Neural progenitor cell (in vitro differentiated cells): ENCODE measurements around the gene CDH1.

Experiments
- EZH2phosphoT487 ChIP-seq: fragments of 200-600 bp; sonication (generic); IDR thresholded peaks from 2 replicates; pipeline ENCODE4 v1.6.1; 2017; ENCODE audit warnings: antibody characterized with exemption
- TF ChIP-seq, protein P1 (sequence below): fragments of 200-600 bp; sonication (generic); IDR thresholded peaks from 2 replicates; pipeline ENCODE4 v1.5.1; 2017; ENCODE audit warnings: antibody characterized with exemption, mild to moderate bottlenecking

DNA sequence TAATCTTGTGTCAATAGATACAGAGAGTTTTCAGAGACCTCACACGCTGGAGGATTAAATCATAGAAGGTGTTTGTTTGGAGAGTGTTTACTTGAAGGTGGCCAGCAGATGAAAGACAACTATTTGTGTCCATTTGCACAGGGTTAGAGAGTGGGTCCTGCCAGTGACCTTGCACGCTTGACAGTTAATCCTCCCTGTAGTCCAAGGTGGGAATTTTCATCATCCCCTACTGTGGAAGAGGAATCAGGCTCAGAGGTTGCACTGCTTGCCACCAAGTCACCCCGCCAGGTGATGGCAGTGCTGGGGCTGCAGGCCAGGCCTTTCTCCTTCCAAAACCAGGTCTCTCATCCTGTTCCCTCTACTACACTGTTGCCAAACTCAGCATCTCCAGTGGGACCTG is 12.3 kb downstream of the CDH1 start:
- TF ChIP-seq, protein P1, sequence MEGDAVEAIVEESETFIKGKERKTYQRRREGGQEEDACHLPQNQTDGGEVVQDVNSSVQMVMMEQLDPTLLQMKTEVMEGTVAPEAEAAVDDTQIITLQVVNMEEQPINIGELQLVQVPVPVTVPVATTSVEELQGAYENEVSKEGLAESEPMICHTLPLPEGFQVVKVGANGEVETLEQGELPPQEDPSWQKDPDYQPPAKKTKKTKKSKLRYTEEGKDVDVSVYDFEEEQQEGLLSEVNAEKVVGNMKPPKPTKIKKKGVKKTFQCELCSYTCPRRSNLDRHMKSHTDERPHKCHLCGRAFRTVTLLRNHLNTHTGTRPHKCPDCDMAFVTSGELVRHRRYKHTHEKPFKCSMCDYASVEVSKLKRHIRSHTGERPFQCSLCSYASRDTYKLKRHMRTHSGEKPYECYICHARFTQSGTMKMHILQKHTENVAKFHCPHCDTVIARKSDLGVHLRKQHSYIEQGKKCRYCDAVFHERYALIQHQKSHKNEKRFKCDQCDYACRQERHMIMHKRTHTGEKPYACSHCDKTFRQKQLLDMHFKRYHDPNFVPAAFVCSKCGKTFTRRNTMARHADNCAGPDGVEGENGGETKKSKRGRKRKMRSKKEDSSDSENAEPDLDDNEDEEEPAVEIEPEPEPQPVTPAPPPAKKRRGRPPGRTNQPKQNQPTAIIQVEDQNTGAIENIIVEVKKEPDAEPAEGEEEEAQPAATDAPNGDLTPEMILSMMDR, result no peak
- no peak for TF ChIP-seq EZH2phosphoT487
